ENCODE measurements around the gene XYLT1.
"Not testable (repeated sequence)": the region's sequence is repeated elsewhere in the genome, so short reads cannot be mapped to it uniquely, and the experiment has no call there.

Gene XYLT1

DNA sequence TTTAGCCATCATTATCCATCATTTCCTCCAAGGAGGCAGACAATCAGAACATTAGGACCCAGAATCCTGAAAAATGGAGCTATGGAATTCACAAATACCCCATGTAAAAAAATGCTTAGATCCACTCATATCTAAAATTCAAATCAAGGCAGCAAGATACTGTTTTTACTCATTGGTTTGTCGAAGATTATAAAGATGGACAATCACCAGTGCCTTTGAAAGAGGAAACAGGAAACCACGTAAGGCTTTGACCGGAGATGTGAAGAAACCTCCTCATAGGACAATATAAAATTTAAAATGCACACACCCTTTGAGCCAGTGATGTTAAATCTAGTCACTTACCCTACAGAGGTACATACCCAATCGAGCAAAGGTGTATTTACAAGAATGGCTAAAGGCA is 130.0 kb downstream of the XYLT1 start:
- no peak for DNase-seq (ENCODE audit: low read depth in 2 of 2, low spot score in 1 of 2)

- no peak for DNase-seq (ENCODE audit: low read depth in 2 of 2, low spot score in 1 of 2)
These were observed 130.8 kb downstream of the XYLT1 start for GRCh38 chr16:17339764-17340541.

DNA sequence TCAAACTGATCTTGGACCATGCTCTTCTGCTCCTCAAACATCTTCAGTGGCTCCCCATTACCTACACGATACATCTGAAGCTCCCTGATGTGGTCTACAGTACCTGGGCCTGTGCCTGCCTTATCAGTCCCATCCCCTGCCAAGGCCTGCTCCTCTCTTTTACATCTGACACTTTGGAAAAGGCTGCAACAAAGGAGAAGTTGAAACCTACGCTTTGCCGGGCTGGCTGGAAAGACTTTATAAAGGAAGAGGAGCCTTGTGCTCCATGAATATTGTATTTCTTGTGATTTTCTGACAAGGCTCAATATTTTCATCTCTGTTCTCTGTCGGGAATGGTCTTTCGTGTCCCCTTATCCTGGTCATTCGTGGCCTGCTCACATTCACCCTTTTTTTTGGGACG is 132.5 kb downstream of the XYLT1 start:
- no peak for DNase-seq (ENCODE audit: low read depth in 2 of 2, low spot score in 1 of 2)

DNA sequence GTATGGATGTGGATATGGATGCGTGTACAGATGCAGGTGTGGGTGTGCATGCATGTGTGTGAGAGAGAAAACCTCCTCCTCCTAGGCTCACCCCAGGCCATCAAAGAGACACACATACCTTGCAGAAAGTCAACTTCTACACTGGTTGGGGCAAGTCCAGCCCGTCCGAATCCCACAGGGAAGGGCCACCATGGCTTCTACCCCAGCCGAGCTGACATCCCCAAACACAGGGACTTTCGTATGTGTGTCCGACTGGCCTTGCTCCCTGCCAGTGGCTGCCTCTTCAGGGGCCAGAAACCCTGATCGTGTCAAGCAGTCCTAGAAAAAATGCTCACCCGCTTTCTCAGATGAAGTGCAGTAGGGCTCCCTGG is 134.2 kb downstream of the XYLT1 start:
- no peak for DNase-seq (ENCODE audit: low read depth in 2 of 2, low spot score in 1 of 2)

DNA sequence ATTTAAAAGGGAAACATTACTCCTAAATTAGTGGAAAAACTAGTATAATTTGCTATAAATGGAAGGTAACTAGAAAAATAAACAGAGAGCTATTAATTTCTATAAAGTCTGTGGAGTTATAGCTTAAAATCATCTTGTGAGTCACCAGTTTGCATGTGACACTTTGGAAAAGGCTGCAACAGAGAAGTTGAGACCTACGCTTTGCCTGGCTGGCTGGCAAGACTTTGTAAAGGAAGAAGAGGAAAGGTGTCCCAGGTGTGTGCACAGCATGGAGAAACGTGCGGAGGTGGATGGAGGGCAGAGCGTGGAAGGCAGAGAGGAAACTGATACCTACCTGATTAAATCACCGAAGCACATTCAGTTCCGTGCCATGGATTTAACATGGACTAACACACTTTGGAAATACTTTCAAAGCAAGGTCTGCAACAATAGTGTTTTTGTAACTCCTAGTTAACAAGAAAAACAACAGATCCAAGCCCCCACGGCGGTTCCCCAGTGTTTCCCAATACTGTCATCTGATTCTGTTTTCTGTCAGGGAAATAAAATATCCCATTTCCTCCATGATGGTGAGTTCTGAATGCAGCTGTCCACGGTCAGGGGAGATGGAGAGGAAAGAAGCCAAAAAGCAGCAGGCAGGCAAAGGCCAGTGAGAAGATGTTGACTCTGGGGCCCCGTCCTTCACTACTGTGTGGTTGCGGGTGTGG is 134.8 kb downstream of the XYLT1 start:
- DNase-seq (ENCODE audit: low read depth in 2 of 2, low spot score in 1 of 2), result no peak

GRCh38 chr16:17335406-17335805 is 135.4 kb downstream of the XYLT1 start:
- DNase-seq (ENCODE audit: low read depth in 2 of 2, low spot score in 1 of 2), result not testable (repeated sequence)

- no peak for DNase-seq (ENCODE audit: low read depth in 2 of 2, low spot score in 1 of 2)
These were observed 136.7 kb downstream of the XYLT1 start for GRCh38 chr16:17334096-17334495.

DNA sequence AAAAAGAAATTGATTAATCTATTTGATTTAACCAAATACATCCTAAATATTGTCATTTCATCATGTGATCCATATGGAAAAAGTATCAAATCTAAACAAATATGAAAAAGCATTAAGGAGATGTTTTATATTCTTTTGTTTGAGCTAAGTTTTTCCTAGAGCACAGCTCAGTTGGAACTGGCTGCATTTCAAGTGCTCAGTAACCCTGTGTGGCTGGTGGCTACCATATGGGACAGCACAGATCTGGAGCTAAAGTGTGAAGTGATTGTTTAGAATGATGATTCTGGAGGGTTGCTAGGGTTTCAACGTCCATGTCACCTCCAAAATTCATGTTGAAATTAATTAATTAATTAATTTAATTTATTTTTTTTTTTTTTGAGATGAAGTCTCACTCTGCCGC is 137.5 kb downstream of the XYLT1 start:
- no peak for DNase-seq (ENCODE audit: low read depth in 2 of 2, low spot score in 1 of 2)

GRCh38 chr16:17331991-17332390 is 138.8 kb downstream of the XYLT1 start:
- DNase-seq (ENCODE audit: low read depth in 2 of 2, low spot score in 1 of 2), result no peak

DNA sequence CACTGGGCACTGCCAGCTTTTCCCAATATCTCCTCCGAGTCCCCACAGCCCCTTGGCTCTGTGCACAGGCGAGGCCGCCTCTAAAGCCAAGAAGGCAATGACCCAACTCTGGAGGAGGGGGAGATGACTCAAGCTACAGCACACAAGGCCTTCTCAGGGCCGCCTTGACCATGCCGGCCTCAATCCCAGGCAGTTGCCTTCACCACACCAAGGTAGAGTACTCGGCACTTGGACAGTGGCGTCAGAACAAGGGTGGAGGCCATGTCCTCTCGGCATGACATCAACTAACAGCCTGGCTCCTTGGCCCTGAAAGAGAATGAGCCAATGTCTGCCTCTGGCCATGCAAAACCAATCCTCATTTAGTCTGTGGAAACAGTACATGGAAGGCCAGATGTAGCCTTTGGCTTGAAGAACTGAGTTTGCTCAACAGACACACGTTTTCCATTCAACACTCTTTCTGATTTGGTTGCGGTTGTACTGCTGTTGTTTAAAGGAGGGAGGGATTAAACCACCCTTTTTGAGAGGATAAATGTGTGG is 139.6 kb downstream of the XYLT1 start:
- no peak for DNase-seq (ENCODE audit: low read depth in 2 of 2, low spot score in 1 of 2)

DNA sequence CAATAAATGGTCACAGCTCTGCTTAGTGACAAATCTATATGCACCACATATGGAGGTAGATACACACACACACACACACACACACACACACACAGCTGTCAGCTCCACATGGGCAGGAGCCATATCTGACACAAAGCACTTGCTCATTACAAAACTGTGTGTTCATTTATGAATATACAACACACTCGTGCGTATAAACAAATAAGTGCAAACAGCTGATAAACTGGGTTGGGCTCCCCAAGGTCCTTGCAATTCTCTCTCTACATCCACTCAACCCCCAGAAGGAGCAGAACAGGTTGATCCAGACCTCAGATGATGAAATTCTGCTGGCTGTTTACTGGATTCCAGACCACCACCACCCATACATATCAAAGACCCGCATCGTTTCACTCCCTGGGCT is 140.7 kb downstream of the XYLT1 start:
- DNase-seq (ENCODE audit: low read depth in 2 of 2, low spot score in 1 of 2), result no peak

DNA sequence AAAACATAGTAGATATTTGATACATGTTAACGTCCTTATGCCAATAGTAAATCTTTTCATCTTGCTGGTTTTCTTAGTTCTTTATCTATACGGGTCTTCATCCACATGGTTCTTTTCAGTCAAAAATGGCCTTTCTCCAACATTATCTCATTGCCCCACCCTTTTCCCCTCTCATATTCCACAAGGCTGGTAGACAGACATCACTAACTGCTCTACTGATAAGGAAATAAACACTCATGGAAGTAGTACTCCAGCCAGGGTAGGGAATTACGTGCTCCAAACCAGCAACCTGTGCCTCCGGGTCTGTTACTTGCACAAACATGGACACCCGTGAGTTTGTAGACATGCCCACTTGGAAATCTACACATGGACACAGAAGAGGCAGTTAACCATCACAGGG is 141.4 kb downstream of the XYLT1 start:
- no peak for DNase-seq (ENCODE audit: low read depth in 2 of 2, low spot score in 1 of 2)

GRCh38 chr16:17328932-17329331 is 141.8 kb downstream of the XYLT1 start:
- DNase-seq (ENCODE audit: low read depth in 2 of 2, low spot score in 1 of 2), result no peak

DNA sequence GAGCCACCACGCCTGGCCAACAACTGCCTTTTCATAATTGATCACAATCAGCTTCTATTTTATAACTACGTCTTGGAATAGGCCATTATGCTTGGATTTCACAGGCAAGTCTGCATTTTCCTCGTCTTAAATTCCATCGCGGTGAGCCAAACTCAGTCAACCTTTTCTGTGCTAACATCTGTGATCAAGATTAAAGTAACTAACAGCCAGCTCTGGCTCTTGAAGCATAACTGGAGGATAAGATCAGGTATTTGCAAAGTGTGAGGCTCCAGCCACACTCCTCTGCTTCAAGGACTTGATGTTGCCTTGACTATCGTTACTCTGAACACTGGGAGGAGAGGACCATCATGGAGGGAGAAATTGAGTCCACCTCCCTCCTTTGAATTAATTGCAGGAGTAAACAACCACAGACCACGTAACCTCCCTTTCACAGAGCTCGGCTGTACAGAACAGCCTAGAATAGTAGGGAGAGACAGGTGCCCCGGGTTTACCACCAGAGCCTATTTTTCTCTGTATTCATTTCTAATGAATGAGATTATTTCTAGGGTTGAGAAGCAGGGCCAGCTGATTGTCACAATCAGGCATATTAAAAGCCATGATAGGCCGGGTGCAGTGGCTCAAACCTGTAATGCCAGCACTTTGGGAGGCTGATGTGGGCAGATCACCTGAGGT is 143.0 kb downstream of the XYLT1 start:
- DNase-seq (ENCODE audit: low read depth in 2 of 2, low spot score in 1 of 2), result no peak

- DNase-seq (ENCODE audit: low read depth in 2 of 2, low spot score in 1 of 2), result no peak
These were observed 145.2 kb downstream of the XYLT1 start for GRCh38 chr16:17325476-17326143.

- no peak for DNase-seq (ENCODE audit: low read depth in 2 of 2, low spot score in 1 of 2)
These were observed 146.3 kb downstream of the XYLT1 start for GRCh38 chr16:17324451-17324850.

GRCh38 chr16:17323171-17323570 is 147.6 kb downstream of the XYLT1 start:
- no peak for DNase-seq (ENCODE audit: low read depth in 2 of 2, low spot score in 1 of 2)

- DNase-seq (ENCODE audit: low read depth in 2 of 2, low spot score in 1 of 2), result no peak
These were observed 148.9 kb downstream of the XYLT1 start for GRCh38 chr16:17321824-17322223.

- DNase-seq (ENCODE audit: low read depth in 2 of 2, low spot score in 1 of 2), result no peak
These were observed 150.8 kb downstream of the XYLT1 start for GRCh38 chr16:17320009-17320408.

DNA sequence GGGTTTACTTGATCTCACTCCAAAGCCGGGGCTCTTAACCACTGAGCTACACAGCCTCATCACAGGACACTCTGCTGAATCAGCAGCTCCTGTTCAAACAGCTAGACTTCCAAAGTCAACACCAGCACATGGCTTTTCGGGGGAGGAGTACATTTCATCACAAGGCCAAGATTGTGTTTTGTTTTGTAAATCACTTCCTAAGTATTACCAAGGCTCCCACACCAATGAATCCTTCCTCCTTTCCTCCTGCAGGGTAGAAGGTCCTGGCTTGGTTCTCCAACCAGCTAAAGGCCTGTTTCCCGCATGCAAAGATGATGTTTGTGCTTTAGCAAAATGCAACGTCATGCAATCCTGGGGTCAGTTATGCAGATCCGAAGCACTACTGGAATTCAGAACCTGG is 152.5 kb downstream of the XYLT1 start:
- DNase-seq (ENCODE audit: low read depth in 2 of 2, low spot score in 1 of 2), result no peak

GRCh38 chr16:17316005-17316404 is 154.8 kb downstream of the XYLT1 start:
- DNase-seq (ENCODE audit: low read depth in 2 of 2, low spot score in 1 of 2), result no peak
